NCI-H2227 (cell line): ENCODE measurements around the gene GRM7.

ENCODE experiments used
- DNase-seq: peaks from one replicate; lab custom pipeline; 2025; ENCODE audit not compliant: unreplicated experiment; lab: John Stamatoyannopoulos, UW

The GRM7 gene

GRCh38 chr3:7754653-7755441 is 893.9 kb downstream of the GRM7 start:
- DNase-seq, result no peak

DNA sequence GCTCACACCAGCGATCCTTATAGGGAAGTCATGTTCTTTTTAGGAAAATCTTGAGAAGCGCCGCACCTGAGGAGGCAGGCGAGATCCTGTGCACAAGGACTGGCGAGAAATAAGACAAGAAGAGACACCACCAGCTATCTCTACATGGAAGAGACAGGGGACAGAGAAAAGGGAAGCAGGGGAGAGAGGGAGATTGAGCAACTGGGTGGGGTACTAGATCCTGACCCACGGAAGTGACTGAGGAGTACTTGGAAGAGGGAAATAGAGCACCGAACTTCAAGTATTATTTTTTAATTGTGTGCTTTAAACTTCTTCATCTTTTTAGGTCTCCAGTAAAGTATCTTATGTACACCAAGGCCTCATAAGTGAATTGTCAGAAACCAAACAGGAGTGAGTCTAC is 898.7 kb downstream of the GRM7 start:
- no peak for DNase-seq

GRCh38 chr3:7760718-7761117 is 899.8 kb downstream of the GRM7 start:
- DNase-seq, result no peak

DNA sequence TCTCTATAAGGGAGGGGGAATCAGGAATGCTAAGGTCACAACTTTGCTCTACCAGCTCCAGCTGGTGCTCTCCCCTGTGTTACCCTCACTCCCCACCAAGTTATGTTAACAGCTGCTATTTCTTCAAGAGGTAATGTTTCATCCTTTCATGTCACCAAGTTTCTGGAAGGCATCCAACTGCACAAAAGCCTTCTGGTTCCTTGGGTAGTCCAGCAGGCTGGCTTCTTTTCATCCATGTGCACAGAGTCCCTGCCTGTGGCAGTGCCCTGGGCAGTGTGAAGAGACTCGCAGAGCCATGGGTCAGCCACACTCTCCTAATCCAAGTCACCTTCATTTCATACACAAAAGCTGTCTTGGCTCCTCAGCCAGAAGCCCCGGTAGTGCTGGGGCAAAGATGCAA is 903.2 kb downstream of the GRM7 start:
- no peak for DNase-seq

DNA sequence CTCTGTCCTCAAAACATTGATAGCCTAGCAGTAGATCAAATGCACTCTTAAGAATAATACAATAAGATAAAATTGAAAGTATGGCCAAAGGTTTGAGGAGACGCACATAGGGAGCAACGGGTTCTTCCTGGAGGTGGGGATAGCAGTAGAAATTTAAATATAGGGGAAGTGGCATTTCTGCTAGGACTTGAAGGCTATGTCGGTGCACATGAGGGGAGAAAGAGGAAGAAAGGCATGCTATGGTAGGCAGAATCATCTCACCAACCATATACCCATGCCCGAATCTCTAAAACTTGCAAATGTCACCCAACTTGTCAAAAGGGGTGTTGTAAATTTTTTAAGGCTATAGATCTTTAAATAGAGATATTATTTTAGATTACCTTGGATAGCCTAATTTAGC is 905.6 kb downstream of the GRM7 start:
- no peak for DNase-seq

- no peak for DNase-seq
Observed at GRCh38 chr3:7779331-7779730, 918.4 kb downstream of the GRM7 start.

DNA sequence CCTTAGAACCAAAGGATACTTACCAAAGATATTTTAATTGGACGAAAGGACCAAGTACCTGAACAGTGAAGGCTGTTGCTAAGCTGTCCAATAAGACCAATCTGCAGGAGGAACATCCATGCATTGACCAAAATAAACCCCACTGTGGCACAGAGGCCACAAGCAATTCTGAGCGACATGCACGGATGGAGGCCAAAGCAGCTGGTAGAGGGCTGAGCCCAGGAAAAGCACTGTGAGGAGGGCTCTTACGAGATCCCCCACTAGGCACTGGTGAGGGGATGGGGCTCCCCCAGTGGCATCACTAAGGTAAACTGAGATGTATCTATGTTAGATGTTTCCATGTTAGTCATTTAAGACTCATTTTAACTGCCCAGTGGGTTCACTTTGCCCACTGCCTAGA is 920.5 kb downstream of the GRM7 start:
- DNase-seq, result no peak

DNA sequence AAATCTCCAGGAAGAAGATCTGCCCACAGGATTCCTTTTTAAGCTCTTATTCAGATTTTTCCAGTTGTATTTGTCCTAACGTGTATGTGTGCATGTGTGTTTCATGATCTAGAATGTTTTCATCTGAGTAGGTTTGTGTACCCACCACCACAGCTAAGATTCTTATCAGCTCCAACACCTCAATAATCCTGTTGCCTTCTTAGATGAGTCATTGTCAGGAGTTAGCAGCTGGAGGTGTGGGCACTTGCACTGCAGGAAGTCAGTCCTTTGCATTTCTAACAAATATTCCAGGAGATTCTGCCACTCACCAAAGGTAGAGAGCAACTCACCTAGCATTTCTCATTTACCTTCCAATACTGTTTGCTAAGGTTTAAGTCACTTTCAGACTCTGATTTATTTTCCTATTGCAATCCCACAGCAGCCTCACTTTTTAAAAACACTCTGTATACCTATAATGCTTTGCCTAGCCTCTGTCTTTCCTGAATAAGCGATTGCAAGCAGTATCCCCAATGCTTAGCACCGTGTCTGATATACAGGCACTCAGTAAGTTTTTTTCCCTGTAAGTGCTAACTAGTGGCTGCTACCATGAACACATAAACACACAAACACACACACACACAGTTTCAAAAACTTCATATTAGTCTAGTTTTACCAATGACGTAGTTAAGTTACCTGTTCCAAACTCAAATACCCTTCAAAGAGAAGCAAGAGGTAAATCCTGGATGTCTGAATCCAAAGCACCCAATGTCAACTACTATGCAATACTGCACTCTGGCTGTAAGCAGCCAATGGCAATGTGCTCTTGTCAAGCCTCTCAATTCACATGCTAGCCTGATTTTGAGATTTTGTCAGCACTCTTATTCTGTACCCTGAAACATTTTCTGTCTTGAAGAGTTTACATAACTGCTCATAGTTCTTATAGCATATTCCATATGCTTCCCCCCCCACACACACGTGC is 927.2 kb downstream of the GRM7 start:
- no peak for DNase-seq

DNA sequence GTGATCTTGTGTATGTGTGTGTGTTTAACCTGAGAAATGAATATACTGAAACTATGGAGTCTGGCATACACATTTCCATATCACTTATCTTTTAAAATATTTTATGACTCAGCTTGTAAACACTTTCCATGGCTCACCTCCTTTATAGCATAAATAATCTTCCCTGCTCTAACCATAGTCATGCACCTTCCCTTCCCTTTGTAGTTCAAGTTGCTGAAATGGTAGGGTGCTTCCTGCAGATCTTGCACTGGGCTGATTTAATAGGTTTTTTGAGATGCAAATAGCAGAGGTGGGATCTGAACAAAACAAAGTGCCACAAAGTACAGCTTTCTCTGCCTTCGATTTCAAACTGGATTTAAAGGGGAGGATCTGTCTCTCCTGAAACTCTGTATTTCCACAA is 928.0 kb downstream of the GRM7 start:
- no peak for DNase-seq

- DNase-seq, result no peak
Observed at GRCh38 chr3:7789324-7789723, 928.4 kb downstream of the GRM7 start.

- no peak for DNase-seq
Observed at GRCh38 chr3:7790141-7790540, 929.2 kb downstream of the GRM7 start.
